Renal pelvis (tissue), 4 donors: ENCODE measurements around the gene CTIF. TPM values are rescaled to one million over a fixed set of nuclear protein-coding genes. Genes with fewer than 3 reads are reported as not detected.
A peak's percentile ranks its signal among the peaks of the same experiment; 100 is the strongest.

Source experiments
- DNase-seq: peaks from one replicate; pipeline ENCODE4 v3.0.0-alpha.2; 2013
- polyA plus RNA-seq, 3 donors: library from polyadenylated mRNA; unstranded; fragments of 120-200 nt; gene quantifications; one replicate each; pipeline ENCODE4 v1.2.1, GENCODE V29; 2013; ENCODE audit not compliant: insufficient read length in 3 of 3

The CTIF gene
- polyA plus RNA-seq, 3 donors, result 21.1 to 23.7 (median 22.9) TPM

DNA sequence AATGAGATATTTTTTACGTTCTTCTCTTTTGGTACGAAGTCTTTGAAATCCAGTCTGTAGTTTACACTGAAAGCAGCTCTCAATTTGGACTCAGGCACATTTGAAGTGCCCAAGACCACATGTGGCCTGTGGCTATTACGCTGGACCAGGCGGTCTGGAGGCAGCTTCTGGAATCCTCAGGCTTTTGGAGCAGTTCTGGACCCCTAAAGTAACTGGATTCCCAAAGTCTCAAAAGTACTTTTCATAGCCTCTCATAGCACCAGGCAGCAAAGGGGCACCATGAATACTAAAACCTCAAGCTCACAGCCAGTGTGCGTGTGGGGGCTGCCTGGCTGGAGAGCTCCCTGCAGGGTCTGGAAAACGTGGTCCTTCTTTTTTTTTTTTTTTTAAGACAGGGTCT is 293.0 kb downstream of the CTIF start:
- DNase-seq, result no peak

DNA sequence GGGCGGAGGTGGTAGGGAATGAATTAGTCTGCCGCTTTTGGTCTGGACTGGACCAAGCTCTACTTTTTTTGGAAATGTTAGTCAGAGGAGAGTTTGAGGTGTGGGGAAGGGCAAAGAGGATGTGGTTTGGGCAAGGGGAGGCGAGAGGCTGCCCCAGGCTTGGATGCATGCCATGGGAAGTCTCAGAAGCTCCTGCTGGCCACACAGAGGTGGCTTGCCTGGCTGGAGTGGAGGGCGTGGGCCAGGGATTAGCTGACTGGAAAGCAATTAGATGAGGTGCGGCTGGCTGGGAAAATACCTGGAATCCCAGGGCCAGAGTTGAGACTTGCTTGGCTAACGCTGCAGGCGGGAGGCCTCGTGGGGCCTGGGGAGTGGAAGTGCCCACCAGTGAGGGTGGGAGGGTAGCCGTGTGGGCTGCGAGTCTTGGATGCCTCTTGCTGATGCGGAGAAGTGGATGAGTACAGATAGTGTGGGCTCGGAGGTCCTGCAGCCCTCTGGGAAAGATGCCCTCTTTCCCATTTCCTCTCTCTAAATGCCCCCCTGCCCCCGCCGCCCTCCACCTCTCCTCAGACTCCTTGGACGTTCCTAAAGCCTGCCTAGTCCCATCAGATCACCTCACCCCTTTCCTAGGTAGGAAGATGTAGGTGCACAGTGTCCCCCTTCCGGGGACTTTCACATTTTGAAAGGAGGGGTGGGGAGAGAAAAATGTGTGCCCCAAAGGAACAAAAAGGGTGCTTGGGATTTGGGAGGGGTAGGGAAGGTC is 294.3 kb downstream of the CTIF start:
- DNase-seq, result no peak

DNA sequence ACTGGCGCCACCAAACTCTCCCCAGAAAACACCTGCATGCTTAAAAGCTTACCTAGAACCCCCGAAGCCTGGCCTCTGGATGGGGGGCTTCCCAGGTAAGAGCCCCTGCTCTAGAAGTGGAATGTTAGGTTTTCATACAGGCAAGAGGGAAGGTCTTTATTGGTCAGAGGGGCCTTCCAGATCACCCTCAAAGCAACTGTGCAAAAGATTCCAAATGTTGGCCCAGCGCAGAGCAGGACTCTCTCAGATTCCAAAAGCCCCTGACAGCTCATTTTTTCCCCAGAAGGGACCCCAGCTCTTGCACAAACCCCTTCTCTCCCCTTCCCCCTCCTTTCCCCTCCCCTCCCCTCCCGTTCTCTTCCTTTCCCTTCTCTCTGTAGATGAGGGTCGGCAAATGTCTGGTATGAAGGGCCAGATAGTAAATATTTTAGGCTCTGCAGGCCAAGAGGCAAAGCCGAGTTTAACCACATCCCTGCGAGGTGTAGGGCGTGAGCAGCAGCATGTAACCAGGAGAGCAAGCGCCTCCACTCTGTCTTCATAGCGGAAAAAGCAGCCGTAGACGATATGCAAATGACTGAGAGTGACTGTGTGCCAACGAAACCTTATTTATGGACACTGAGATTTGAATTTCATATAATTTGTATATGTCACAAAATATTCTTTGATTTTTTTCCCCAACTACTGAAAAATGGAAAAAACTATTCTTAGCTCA is 295.0 kb downstream of the CTIF start:
- DNase-seq, result no peak

DNA sequence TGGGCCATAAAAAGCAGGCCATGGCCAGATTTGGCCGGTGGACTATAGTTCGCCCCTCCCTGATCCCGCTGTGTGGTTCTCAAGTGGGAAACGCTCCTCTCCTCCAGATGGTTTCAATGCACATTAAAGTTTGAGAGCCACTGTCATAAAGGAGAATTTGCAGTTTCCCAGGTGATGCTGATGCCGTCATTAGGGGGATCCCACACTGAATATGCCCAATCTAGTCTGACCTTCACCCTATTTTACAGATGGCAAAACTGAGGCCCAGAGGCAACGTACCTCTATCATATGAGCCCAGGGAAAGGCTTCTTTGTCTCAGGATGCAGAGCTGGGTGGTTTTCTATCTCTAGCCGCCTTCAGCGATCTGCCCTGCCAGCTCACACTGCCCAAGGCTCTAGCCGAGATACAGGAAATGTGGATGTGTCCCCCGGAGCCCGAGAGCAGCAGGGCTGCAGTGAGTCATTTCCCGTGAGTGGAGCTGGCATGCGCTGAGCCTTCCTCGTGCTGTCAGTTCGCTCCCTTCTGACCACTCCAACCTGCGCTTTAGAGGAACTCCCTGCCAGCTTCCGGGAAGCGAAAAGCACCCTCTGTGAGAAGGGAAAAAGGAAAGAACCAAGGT is 295.7 kb downstream of the CTIF start:
- no peak for DNase-seq

DNA sequence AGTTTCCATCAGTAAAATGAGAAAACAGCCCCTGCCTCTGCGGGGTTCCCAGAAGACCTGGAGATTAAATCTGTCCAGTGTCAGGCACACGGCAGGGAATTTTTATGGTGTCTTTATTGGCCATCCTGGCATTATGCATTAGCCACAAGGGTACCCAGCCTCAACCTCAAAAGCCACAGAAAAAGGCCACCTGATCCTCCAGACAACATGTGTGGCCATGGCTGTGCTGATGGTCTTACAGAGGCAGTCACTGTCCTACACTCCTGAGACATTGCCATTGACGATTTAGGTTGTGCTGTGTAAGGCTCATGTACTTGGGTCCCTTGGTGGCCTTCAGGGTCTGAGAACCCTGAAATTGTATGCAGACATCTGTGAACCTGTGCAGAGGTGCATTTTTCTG is 296.3 kb downstream of the CTIF start:
- DNase-seq, result no peak

DNA sequence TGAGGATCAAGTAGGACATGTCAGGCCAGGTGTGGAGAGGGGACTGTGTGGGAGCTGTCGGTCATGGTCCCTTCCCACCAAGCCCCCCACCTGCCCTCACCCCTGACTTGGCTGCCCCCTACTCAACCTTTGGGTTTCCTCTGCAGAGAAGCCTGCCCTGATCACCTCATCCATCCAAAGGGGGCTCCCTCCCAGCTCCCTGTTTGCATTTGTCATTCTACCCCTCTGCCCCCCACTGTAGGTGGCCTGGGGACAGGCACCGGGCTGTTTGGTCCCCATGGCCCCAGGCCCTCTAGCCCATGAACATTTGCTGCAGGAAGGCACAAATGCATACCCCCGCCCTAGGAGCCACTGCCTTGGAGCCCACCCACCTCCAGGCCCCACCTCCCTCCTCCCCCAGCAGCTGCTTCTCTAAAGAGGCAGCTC is 296.9 kb downstream of the CTIF start:
- DNase-seq, result no peak

DNA sequence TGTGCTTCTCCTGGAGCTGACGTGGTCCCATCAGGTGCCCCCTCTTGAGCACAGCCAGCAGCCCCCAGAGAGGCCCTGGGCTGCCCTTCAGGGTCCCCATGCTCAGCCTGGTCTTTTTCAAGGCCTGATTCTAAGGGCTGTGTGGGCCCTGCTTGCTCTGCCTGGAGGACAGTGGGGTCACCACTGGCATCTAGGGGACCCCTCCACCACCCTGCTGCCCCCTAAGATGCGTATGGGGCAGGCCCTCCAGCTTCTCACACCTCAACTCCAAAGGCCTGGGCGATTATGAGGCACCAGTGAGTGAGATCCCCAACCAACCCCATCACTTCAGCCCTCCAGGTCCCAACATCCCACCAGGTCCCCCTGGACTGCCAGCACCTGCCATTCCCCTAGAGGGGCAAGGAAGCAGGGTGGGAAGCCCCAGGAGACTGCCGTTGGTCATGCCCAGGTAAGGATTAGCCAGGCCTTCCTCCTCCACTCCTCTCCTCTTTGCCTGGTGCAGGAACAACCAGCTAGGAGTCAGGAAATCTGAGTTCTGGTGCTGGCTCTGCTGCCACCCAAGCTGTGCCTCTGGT is 297.5 kb downstream of the CTIF start:
- DNase-seq, result no peak

DNA sequence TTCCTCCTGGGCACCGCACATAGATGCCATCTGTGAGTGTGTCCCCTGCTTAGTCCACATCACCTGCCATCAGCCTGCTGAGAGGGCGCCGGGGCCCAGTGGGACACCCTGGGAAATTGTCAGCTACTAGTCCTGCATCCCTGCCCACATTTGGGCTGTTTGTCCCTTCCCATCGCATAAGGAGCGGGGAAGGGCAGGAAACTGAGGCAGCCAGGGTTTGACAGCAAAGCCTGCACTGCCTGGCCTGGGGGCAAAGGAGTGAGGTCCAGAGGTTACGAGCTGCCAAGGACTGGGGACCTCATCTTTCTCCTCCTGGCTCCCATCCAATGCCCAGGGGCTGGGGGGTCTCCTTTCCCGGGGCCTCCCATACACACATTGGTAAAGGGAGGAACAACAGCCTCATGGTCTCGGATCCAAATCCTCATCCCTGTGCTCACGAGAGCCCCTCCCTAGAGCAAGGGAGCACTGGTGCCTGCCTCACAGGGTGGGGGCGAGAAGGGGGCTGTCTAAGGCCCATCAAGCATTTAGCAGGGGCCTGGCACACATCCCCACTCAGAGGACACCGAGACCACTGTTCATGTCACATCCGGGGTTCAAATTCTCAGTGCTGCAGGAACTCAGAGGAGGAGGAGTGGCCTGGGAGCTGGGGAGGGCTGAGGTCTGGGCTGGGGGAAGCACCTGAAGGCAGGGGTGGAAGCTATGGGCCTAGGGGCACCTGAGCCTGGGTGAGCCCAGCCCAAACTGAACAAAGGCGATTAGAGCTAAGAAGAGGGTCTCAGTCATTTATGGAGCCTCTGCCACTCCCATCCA is 298.2 kb downstream of the CTIF start:
- no peak for DNase-seq

DNA sequence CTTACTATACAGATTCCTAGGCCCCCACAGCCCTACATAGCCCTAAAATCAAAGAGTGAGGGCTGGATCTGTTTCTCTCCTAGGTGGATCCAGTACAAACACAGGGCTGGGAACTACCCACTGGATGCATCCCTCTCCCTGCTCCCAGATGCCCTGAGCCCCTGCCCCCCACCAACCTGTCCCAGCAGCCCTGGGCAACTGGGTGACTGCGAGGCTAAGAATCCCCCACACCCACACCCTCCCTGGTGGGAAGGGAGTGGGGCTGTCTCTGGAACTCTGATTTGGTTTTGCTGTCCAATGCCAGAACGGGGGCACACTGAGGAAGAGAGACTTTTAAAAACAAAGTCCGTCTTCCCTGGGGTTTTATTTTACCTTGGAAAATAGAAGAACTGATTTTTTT is 298.8 kb downstream of the CTIF start:
- DNase-seq, result no peak

DNA sequence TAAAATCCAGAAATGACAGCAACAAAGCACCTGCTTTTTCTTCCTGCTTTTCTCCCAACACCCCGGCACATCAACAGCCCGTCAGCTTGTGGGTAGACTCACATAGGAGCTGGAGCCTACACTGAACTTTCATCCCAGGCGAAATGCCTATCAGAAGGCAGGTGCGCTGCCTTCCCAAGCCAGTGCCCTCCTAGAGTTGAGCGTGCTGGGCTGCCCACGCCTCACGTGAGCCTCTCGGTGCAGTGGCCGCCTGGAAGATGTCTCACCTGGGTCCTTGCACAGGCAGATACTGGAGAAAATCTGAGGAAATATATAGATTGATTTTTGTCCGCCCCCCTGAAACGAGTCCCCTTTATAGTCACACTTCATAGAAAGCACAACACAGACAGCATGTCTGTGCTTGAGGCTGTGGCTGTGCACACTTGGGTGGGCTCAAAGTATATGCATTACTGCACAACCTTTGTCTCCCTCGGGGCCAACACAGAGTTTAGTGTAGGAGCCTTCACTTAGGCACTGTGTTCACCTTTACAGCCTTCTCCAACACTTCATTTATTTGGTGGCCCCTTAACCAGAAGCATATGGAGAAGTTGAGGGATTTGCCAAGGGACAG is 299.4 kb downstream of the CTIF start:
- no peak for DNase-seq

DNA sequence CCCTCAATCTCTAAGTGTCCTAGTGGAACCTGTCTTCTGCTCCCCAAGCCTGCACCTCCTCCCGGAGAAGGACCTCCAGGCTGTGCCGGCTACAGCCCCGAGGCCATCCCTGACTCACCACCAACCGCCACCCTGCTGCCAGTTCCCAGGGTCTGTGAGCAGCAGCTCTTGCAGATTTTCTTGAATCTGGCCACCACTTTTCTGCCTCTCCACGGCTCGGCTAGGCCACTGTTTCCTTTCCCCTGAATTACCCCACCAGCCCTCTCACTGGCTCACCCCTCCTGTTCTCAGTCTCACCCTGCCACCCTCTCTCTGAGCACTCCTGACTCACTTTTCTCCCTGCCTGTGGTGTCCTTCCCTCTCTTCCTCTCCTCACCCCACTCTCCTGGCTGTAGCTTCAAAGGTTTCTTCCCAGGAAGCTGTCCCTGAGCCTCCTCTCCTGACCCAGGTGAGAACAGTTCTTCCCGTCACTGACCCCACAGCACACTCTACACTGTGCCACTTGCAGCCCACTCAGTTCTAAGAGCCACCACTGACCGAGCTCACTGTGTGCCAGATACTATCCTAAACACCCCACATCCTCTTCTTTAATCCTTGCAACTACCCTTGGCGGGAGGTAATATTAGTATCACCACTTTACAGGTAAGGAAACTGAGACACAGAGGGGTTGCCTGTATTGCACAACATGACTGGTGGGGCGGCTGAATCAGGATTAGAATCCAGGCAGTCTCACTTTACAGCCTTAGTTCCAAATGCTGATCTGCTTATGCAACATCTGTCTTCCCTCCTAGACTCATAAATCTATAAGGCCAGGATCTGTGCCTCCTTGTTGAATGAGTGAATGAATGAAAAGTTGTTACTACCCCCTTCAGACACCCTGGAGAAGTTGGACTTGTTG is 300.3 kb downstream of the CTIF start:
- DNase-seq, result no peak

DNA sequence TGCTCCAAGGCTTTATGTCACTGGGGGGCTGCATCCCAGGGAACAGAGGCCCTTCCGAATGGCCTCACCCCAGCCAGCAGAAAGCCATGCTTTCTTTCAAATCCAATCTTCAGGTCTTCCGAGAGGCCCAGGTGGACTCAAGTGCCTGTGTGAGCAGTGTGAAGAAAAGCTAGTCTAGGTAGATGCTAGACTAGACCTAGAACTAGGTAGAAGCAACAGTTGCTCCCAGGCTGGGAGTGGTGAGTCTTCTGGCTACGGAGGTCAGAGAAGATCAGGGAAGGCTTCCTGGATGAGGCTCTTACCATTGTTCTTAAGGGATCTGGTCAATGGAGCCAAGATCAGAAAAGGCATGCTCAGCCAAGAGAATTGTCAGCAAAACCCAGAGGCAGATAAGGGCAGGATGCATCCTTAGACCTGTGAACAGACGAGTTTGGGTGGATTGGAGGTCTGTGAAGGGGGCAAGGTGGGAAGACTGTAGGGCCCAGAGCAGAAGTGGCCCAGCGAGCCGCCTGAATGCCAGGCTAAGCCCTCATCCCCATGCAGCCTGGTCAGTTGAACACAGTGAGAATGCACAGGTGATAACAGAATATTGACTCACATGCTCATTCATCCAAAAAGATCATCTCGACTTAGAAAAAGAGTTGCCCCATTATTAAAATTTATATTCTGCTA is 301.1 kb downstream of the CTIF start:
- DNase-seq, result no peak

DNA sequence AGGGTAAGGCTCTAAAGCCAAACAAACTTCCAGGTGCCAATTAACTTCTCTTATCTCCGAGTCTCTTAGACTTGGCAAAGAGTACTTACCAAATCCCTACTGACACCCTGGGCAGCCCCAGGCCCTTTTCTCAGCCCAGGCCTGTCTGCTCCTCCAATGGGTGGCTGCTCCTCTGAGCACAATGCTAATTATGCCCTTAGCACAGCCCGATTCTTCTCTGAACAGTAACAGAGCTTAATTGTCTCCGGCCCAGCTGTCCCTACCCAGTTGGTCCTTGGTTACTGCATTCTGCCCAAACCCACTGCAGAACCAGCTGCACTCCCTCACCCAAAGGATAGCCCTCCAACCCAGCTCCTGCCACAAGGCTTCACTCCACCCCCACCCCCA is 301.7 kb downstream of the CTIF start:
- DNase-seq, result no peak

DNA sequence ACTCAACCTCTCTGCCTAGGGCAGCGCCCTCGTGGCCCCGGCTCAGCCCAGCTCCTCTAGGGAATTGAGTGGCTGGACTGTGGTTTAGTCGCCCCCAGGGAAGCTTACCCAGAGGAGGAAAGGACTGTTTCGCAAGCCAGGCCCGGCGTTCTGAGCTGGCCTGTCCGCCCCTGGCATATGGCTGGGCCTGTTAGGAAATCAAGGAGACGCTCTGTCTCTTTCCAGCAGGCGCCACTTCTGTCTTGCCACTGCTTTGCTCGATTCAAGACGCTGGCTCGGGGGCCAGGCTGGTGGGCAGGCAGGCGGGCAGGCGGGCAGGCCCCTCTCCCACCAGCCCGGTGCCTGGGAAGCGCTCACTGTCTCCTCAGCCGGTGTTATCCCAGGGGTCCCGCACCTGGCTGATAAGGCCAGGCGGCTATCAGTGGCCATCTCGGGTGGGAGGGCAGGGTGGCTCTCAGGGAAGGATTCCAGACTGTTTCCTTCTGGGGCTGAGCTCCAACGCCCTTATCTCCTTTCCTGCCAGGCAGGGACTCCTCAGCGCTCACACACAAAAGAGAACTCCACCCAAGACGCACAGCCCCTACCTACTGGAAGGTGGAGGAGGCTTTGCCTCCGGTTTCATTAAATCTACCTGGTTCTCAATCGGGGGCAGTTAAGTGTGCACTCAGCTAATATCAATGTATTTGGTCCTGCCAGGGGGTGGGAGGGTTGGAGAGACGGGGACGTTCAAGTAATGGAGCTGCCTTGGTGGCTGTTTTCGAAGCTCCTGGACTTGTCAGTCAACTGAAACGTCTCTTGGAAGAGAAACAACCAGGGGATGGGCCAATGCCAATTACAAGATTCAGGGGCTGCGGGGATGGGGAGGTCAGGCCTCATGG is 302.8 kb downstream of the CTIF start:
- DNase-seq, result no peak

DNA sequence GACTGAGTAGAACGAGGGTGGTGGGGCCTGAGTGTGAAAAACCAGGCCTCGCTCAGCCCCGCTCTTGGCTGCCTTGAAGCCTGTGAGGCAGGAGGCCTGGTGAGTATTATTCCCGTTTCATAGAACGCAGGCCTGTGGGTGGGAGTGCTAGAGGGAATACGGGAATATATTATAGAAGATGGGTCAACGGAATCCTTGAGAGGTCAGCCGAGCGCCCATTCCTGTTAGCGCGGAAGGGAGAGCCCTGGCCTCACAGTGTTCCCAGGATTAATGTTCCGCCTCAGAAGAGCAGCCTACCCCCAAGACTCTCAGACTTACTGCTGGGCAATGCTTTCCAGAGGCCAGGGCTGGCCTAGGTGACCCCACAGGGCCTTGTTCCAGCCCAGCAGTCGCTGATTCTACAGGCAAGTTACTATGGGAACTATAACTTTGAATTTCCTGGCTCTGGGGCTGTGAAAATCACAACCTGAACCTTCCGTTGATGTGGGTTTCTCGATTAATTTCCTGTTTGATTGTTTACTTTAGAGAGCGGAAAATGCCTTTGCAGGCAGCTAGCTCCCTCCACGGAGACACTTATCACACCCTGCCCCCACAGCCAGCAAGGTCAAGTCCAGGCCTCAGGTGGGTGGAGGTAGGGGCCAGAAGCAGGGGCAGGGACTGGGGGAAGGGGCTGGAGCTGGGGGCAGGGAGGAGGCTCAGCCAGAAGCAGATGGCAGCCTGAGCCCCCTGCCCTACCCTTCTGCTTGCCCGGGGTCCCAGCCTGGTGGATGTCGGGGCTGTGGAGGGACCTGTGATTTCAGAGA is 303.6 kb downstream of the CTIF start:
- DNase-seq, result peak; percentile 89

DNA sequence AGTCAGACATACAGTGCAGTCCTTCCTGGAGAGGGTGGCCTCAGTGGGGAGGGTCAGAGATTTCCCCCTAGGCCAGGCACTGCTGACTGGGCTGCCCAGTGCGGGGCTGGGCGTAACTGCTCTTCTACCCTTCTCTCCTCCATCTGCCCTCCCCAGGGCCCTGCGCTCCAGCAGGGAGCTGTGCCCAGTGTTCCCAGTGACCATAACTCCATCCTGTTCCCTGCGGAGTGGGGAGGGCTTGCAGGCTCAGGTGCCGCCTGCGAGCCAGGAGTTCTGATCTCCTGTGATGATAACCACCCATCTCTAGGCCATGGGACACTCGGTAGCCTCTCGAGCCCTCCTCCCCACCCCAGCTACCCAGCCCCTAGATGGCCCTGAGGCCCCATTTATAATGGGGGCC is 304.3 kb downstream of the CTIF start:
- no peak for DNase-seq

DNA sequence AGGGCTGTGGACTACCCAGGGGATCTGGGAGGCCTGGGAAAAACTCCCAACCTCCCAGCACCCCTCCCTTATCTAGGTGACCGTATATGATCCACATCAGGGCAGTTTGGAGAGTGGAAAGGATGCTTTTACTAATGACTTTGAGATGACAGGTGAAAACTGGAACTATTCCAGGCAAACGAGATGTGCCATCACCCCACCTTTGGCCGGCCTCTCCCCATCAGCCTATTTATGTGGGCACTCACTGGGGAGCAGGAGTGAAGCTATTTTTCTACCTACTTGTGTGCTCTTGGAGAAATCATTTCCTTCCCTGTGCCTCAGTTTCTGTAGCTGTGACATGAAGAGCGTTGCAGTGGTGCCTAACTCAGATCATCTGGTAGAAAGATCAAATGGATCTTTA is 304.8 kb downstream of the CTIF start:
- no peak for DNase-seq

DNA sequence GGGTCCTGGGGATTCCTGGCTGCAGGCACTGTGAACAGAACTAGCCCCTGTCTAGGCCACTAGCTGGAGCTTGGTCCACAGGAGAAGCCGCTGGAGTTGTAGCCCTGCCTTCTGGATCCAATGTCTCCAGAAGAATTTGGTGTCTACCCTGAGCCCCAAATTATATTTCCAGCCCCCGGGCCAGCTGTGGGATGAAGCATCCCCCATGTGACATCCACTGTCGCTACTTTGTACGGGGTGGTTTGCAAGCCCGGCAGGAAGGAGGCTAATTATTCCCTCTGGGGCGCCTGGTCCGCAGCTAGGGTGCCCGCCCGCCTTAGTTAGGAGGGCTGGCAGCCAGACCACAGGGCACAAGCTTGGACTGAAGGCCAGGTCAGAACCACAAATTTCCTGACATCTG is 305.4 kb downstream of the CTIF start:
- DNase-seq, result no peak
